ENCODE results near the gene LCN2. TPM values are rescaled to one million over a fixed set of nuclear protein-coding genes. Genes with fewer than 3 reads are reported as not detected.

The LCN2 gene
- total and polyA plus RNA-seq, 7 donors = 0.08 to 2.1 (median 0.80) TPM; not detected in 1

GRCh38 chr9:128164307-128164885 lies 15.1 kb downstream of the LCN2 start:
- no peaks in the 10 kb centered on the region for H3K27me3 ChIP-seq (ENCODE audit: insufficient read depth in 3 of 3, low read length in 2 of 3)
- no peak overlapping the region for H3K27ac ChIP-seq
- H3K4me1 ChIP-seq = peaks cover 14% of the 10 kb centered on the region
- no peaks in the 10 kb centered on the region for H3K9me3 ChIP-seq
- H3K4me3 ChIP-seq = no peak overlapping the region
- intact Hi-C loops (cut with DNase I) = no loop called here
- 60 to 74% (median 65%) methylated on average over 14 of the region's 14 CpGs for WGBS, 3 donors
- no peak for TF ChIP-seq CTCF (IDR thresholded peaks at IDR 0.05)
- peaks cover 9 to 72% of the 10 kb centered on the region in 2 donors for H3K36me3 ChIP-seq (ENCODE audit: insufficient read depth in 1 of 2, low read depth in 1 of 2)
- DNase-seq (no peak), ATAC-seq (no peak)

GRCh38 chr9:128166169-128166568 lies 16.9 kb downstream of the LCN2 start:
- peaks cover 9 to 90% of the 10 kb centered on the region in 2 donors for H3K36me3 ChIP-seq (ENCODE audit: insufficient read depth in 1 of 2, low read depth in 1 of 2)
- H3K27ac ChIP-seq = no peak overlapping the region
- ATAC-seq (no peak), DNase-seq (no peak)
- no peak for TF ChIP-seq CTCF (IDR thresholded peaks at IDR 0.05)
- 95 to 96% (median 95%) methylated on average over 18 of the region's 18 CpGs for WGBS, 3 donors
- H3K4me1 ChIP-seq = peaks cover 6% of the 10 kb centered on the region
- intact Hi-C loops (cut with DNase I) = no loop called here
- no peaks in the 10 kb centered on the region for H3K9me3 ChIP-seq
- H3K27me3 ChIP-seq (ENCODE audit: insufficient read depth in 3 of 3, low read length in 2 of 3) = no peaks in the 10 kb centered on the region
- no peak overlapping the region for H3K4me3 ChIP-seq

GRCh38 chr9:128167209-128167608 lies 18.0 kb downstream of the LCN2 start:
- Histone ChIP-seq H3K9me3 (no peaks in the 10 kb centered on the region), H3K27ac (no peak overlapping the region), H3K27me3 (ENCODE audit: insufficient read depth in 3 of 3, low read length in 2 of 3) (no peaks in the 10 kb centered on the region), H3K4me3 (no peak overlapping the region), H3K4me1 (peaks cover under 1% of the 10 kb centered on the region), H3K36me3 (ENCODE audit: insufficient read depth in 1 of 2, low read depth in 1 of 2) (peaks cover 9 to 100% of the 10 kb centered on the region in 2 donors)
- DNase-seq (no peak), ATAC-seq (no peak)
- 95 to 97% (median 96%) methylated on average over 4 of the region's 4 CpGs for WGBS, 3 donors
- intact Hi-C loops (cut with DNase I) = no loop called here
- no peak for TF ChIP-seq CTCF (IDR thresholded peaks at IDR 0.05)

DNA sequence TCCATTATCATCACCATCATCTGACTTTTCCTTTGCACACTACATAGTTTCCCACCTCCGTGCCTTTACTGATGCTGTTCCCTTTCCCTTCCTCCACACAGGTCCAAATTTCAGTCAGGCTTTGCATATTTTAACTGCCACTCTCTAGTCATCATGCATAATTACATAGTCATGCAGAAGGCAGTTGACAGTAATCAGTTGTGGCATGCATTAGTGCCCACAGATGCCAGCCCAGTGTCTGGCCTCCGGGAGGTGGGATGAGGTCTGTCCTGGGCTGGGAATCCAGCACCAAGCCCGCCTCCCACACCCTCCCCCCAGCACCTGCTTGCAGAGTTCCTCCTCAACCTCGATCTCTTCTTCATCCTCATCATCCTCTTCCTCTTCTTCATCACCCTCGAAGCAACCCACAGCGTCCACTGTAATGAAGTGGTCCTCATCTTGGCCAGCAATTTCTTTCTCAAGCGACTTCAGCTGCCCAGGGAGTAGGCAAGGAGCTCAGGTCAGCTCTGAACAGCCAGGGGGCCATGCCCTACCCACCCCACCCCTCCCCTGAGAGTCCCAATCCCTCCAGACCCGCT lies 19.6 kb downstream of the LCN2 start:
- 87 to 91% (median 91%) methylated on average over 8 of the region's 8 CpGs for WGBS, 3 donors
- H3K9me3 ChIP-seq = no peaks in the 10 kb centered on the region
- no peak overlapping the region for H3K4me3 ChIP-seq
- H3K36me3 ChIP-seq (ENCODE audit: insufficient read depth in 1 of 2, low read depth in 1 of 2) = peaks cover 4 to 95% of the 10 kb centered on the region in 2 donors
- H3K27me3 ChIP-seq (ENCODE audit: insufficient read depth in 3 of 3, low read length in 2 of 3) = no peaks in the 10 kb centered on the region
- H3K27ac ChIP-seq = no peak overlapping the region
- no peak for TF ChIP-seq CTCF (IDR thresholded peaks at IDR 0.05)
- DNase-seq (no peak), ATAC-seq (no peak)
- intact Hi-C loops (cut with DNase I) = no loop called here
- no peaks in the 10 kb centered on the region for H3K4me1 ChIP-seq

DNA sequence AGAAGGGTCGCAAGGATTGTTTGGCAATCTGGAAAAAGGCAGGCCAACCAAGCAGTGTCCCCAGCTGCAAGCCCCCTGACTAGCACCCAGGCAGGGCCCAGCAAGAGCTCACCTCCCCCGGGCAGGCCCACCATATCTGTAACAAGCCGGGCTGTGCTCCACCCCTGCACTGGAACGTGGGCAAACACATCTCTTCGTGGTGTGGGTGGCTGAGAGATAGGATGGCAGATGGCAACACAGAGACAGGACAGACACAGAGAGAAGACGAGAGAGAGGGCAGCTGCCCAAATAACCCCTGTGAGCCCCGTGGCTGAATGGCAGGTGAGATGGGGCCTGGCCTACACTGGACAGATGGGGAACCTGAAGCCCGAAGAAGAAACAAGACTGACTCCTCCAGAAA lies 20.2 kb downstream of the LCN2 start:
- no peaks in the 10 kb centered on the region for H3K9me3 ChIP-seq
- no peak for ATAC-seq
- H3K4me3 ChIP-seq = no peak overlapping the region
- intact Hi-C loops (cut with DNase I) = no loop called here
- no peak overlapping the region for H3K27ac ChIP-seq
- DNase-seq = no peak
- TF ChIP-seq CTCF (IDR thresholded peaks at IDR 0.05) = no peak
- H3K4me1 ChIP-seq = no peaks in the 10 kb centered on the region
- H3K27me3 ChIP-seq (ENCODE audit: insufficient read depth in 3 of 3, low read length in 2 of 3) = no peaks in the 10 kb centered on the region
- 86 to 88% (median 86%) methylated on average over 8 of the region's 8 CpGs for WGBS, 3 donors
- peaks cover 4 to 95% of the 10 kb centered on the region in 2 donors for H3K36me3 ChIP-seq (ENCODE audit: insufficient read depth in 1 of 2, low read depth in 1 of 2)
